K562 (cell line): ENCODE measurements around the gene BBC3. TPM values are rescaled to one million over a fixed set of nuclear protein-coding genes. Genes with fewer than 3 reads are reported as not detected.

Experiments
- ATF7 ChIP-seq: fragments of 450-650 bp; IDR thresholded peaks from 2 replicates; pipeline ENCODE4 v1.7.1; 2014; ENCODE audit warnings: mild to moderate bottlenecking, moderate library complexity
- HMG20A ChIP-seq: fragments of 450-650 bp; formaldehyde crosslinking; conservative IDR thresholded peaks from 2 replicates; pipeline ENCODE4 v1.4.0; 2020; ENCODE audit warnings: mild to moderate bottlenecking, mixed read lengths
- KLF13 ChIP-seq: fragments of 450-650 bp; IDR thresholded peaks from 2 replicates; pipeline ENCODE4 v1.6.1; 2016; ENCODE audit warnings: missing genetic modification characterization, low read depth, mild to moderate bottlenecking, missing compliant biosample characterization, moderate library complexity, borderline replicate concordance
- LEF1 ChIP-seq: fragments of 450-650 bp; IDR thresholded peaks from 2 replicates; pipeline ENCODE4 v1.6.1; 2016; ENCODE audit warnings: mild to moderate bottlenecking
- MCM7 ChIP-seq, 2 experiments: fragments of 450-650 bp; IDR thresholded peaks; 2 replicates each; pipeline ENCODE4 v1.6.1; 2016 to 2018
- NONO ChIP-seq, 2 experiments: fragments of 200-400 bp in 1 of 2; fragments of 450-650 bp in 1 of 2; formaldehyde crosslinking in 1 of 2; IDR thresholded peaks; 2 replicates each; pipeline ENCODE4 v1.6.1; 2017; ENCODE audit warnings: low read depth in 2 of 2, mild to moderate bottlenecking in 2 of 2, moderate library complexity in 2 of 2, low read length in 1 of 2
- RBM39 ChIP-seq: fragments of 200-400 bp; formaldehyde crosslinking; optimal IDR thresholded peaks from 2 replicates; pipeline ENCODE3; 2018; ENCODE audit warnings: low read depth, low read length
- STAT5A ChIP-seq: IDR thresholded peaks from 2 replicates; pipeline ENCODE4 v1.6.1; 2012; ENCODE audit warnings: low read length, inconsistent platforms, borderline replicate concordance
- TEAD4 ChIP-seq, 2 experiments: sonication (generic) in 1 of 2; formaldehyde crosslinking in 1 of 2; IDR thresholded peaks; 2 replicates each; pipeline versions ENCODE4 v1.6.1 to v1.8.0; 2012 to 2022; ENCODE audit warnings: borderline replicate concordance in 1 of 2, inconsistent platforms in 1 of 2, low read length in 1 of 2, mild to moderate bottlenecking in 1 of 2, missing genetic modification reagents in 1 of 2
- ZNF165 ChIP-seq: fragments of 250-450 bp; sonication (Bioruptor Pico); IDR thresholded peaks from 2 replicates; pipeline ENCODE4 v1.4.0; 2020; ENCODE audit warnings: borderline replicate concordance
- ZNF3 ChIP-seq: fragments of 250-450 bp; sonication (Bioruptor Pico); IDR thresholded peaks from 2 replicates; pipeline ENCODE4 v1.5.0; 2021; ENCODE audit warnings: mild to moderate bottlenecking, moderate library complexity
- ZNF311 ChIP-seq: fragments of 250-450 bp; sonication (Bioruptor Pico); IDR thresholded peaks from 2 replicates; pipeline ENCODE4 v1.4.0; 2020; ENCODE audit warnings: mild to moderate bottlenecking, moderate library complexity
- ZSCAN32 ChIP-seq: fragments of 450-650 bp; formaldehyde crosslinking; IDR thresholded peaks from 2 replicates; pipeline ENCODE4 v1.4.0; 2020; ENCODE audit warnings: mild to moderate bottlenecking, moderate library complexity
- polyA plus RNA-seq, 8 experiments: library from polyadenylated mRNA; depleted of rRNA in 4 of 8; stranded (reverse) in 5 of 8; unstranded in 3 of 8; fragments of >200 nt; fragmentation: Nextera tagmentation in 2 of 8; fragmentation: Illumina TruSeq in 1 of 8; extraction: Ambion mirVana in 2 of 8; extraction: Trizol in 1 of 8; gene quantifications; 2 replicates each; pipeline versions ENCODE4 v1.2.1 to v1.2.3, GENCODE V29; 2011 to 2014; ENCODE audit warnings: inconsistent platforms in 1 of 8, missing spikeins in 1 of 8
- total RNA-seq, 7 experiments: library from RNA; depleted of rRNA in 6 of 7; stranded (reverse); fragments of >200 nt in 6 of 7; fragmentation: Illumina TruSeq in 2 of 7; extraction: Trizol in 2 of 7; gene quantifications; 2 replicates each; pipeline versions ENCODE4 v1.2.1 to v1.2.3, GENCODE V29; 2011 to 2021; ENCODE audit warnings: low replicate concordance in 1 of 7
- TF ChIP-seq, protein P1 (sequence below): sonication (generic); formaldehyde crosslinking; IDR thresholded peaks from 2 replicates; pipeline ENCODE4 v1.8.0; 2022; ENCODE audit warnings: mild to moderate bottlenecking, missing genetic modification reagents
- TF ChIP-seq, protein P2 (sequence below): sonication (generic); formaldehyde crosslinking; IDR thresholded peaks from 2 replicates; pipeline ENCODE4 v1.9.0; 2022; ENCODE audit warnings: mild to moderate bottlenecking, missing genetic modification reagents
- TF ChIP-seq, protein P3 (sequence below): fragments of 450-650 bp; IDR thresholded peaks from 2 replicates; pipeline ENCODE4 v1.6.1; 2017; ENCODE audit warnings: antibody characterized with exemption, mild to moderate bottlenecking
- TF ChIP-seq, protein P4 (sequence below): IDR thresholded peaks from 2 replicates; pipeline ENCODE4 v1.6.1; 2014; ENCODE audit warnings: antibody characterized with exemption
- TF ChIP-seq, protein P5 (sequence below): fragments of 250-450 bp; sonication (Bioruptor Pico); IDR thresholded peaks from 2 replicates; pipeline ENCODE4 v1.5.1; 2021; ENCODE audit warnings: mild to moderate bottlenecking

Gene BBC3
- total and polyA plus RNA-seq, 9 of the 15 experiments (the other 6 are each of a cell fraction or from before 2014, with no cell fraction given) = 0.15 to 30.7 (median 4.8) TPM

DNA sequence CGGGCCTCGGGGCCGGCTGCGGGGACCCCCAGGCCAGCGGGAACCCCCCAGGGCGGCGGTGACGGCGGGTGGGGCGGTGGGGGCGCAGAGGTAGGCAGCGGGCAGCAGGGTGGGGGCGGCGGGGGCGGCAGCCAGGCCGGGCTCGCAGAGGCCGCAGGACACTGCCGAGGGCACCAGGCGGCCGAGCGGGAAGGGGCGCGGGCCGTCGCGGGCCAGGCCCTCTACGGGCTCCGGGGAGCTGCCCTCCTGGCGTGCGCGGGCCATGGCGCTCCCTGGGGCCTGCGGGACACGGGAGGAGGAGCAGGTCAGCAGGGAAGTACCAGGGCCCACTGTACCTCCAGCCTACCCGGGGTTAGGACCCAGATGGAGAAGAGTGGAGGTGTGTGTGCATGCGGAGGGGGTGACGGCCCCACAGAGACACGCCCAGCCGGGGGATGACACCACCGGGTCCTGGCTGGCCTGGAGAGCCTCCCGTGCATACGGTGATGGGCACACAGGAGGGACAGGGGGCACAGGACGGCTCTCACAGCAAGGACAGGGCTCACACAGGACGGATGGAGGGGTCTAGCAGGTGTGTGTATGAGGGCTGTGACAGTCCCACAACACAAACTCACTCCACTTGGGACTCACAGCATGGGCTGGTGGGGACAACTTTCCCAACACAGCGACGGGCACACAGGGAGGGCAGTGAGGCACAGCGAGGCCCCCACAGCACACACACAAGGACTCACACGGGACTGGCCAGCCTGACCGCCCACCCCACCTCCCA, 2.6 kb downstream of the BBC3 start (continued):
- TF ChIP-seq, protein P1, sequence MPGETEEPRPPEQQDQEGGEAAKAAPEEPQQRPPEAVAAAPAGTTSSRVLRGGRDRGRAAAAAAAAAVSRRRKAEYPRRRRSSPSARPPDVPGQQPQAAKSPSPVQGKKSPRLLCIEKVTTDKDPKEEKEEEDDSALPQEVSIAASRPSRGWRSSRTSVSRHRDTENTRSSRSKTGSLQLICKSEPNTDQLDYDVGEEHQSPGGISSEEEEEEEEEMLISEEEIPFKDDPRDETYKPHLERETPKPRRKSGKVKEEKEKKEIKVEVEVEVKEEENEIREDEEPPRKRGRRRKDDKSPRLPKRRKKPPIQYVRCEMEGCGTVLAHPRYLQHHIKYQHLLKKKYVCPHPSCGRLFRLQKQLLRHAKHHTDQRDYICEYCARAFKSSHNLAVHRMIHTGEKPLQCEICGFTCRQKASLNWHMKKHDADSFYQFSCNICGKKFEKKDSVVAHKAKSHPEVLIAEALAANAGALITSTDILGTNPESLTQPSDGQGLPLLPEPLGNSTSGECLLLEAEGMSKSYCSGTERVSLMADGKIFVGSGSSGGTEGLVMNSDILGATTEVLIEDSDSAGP = 0 out of 2 replicates have a peak, but pooled peaks have one; percentile 14
- TF ChIP-seq MCM7 (IDR thresholded peaks at IDR 0.05) = no peak
- TF ChIP-seq, protein P2, sequence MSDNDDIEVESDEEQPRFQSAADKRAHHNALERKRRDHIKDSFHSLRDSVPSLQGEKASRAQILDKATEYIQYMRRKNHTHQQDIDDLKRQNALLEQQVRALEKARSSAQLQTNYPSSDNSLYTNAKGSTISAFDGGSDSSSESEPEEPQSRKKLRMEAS (CRISPR knock-in tag) = peak; percentile 52; the same call in 1 of the 2 replicates
- peak; percentile 70; the same call in 1 of the 2 replicates for TF ChIP-seq KLF13 (tag)
- TF ChIP-seq, protein P3, sequence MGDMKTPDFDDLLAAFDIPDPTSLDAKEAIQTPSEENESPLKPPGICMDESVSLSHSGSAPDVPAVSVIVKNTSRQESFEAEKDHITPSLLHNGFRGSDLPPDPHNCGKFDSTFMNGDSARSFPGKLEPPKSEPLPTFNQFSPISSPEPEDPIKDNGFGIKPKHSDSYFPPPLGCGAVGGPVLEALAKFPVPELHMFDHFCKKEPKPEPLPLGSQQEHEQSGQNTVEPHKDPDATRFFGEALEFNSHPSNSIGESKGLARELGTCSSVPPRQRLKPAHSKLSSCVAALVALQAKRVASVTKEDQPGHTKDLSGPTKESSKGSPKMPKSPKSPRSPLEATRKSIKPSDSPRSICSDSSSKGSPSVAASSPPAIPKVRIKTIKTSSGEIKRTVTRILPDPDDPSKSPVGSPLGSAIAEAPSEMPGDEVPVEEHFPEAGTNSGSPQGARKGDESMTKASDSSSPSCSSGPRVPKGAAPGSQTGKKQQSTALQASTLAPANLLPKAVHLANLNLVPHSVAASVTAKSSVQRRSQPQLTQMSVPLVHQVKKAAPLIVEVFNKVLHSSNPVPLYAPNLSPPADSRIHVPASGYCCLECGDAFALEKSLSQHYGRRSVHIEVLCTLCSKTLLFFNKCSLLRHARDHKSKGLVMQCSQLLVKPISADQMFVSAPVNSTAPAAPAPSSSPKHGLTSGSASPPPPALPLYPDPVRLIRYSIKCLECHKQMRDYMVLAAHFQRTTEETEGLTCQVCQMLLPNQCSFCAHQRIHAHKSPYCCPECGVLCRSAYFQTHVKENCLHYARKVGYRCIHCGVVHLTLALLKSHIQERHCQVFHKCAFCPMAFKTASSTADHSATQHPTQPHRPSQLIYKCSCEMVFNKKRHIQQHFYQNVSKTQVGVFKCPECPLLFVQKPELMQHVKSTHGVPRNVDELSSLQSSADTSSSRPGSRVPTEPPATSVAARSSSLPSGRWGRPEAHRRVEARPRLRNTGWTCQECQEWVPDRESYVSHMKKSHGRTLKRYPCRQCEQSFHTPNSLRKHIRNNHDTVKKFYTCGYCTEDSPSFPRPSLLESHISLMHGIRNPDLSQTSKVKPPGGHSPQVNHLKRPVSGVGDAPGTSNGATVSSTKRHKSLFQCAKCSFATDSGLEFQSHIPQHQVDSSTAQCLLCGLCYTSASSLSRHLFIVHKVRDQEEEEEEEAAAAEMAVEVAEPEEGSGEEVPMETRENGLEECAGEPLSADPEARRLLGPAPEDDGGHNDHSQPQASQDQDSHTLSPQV = no peak
- no peak for TF ChIP-seq ZNF3
- TF ChIP-seq TEAD4 (IDR thresholded peaks at IDR 0.05; ENCODE audit: low read length) = no peak
- no peak for TF ChIP-seq TEAD4 (CRISPR knock-in tag; IDR thresholded peaks at IDR 0.05; ENCODE audit: borderline replicate concordance)
- TF ChIP-seq, protein P4, sequence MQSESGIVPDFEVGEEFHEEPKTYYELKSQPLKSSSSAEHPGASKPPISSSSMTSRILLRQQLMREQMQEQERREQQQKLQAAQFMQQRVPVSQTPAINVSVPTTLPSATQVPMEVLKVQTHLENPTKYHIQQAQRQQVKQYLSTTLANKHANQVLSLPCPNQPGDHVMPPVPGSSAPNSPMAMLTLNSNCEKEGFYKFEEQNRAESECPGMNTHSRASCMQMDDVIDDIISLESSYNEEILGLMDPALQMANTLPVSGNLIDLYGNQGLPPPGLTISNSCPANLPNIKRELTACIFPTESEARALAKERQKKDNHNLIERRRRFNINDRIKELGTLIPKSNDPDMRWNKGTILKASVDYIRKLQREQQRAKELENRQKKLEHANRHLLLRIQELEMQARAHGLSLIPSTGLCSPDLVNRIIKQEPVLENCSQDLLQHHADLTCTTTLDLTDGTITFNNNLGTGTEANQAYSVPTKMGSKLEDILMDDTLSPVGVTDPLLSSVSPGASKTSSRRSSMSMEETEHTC = no peak
- peak; percentile 34; the same call in 1 of the 2 replicates for TF ChIP-seq ATF7
- TF ChIP-seq, protein P5, sequence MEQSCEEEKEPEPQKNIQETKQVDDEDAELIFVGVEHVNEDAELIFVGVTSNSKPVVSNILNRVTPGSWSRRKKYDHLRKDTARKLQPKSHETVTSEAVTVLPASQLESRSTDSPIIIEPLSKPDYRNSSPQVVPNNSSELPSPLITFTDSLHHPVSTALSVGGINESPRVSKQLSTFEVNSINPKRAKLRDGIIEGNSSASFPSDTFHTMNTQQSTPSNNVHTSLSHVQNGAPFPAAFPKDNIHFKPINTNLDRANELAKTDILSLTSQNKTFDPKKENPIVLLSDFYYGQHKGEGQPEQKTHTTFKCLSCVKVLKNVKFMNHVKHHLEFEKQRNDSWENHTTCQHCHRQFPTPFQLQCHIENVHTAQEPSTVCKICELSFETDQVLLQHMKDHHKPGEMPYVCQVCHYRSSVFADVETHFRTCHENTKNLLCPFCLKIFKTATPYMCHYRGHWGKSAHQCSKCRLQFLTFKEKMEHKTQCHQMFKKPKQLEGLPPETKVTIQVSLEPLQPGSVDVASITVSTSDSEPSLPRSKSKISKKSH (CRISPR knock-in tag) = no peak
- TF ChIP-seq LEF1 = no peak
- TF ChIP-seq ZNF165 (CRISPR knock-in tag) = no peak
- TF ChIP-seq ZNF311 (CRISPR knock-in tag) = no peak
- TF ChIP-seq NONO (IDR thresholded peaks at IDR 0.05; ENCODE audit: low read depth in 2 of 2, low read length in 1 of 2) = peak in 1 of 2 experiments; percentile 69; a peak in 1 of 4 replicates
- TF ChIP-seq RBM39 = no peak
- TF ChIP-seq ZSCAN32 (CRISPR knock-in tag) = no peak
- no peak for TF ChIP-seq HMG20A (CRISPR knock-in tag)
- TF ChIP-seq STAT5A = peak; percentile 35; the same call in 1 of the 2 replicates
